Activated CD4-positive, alpha-beta T cell treated with anti-CD3 and anti-CD28 coated beads, Interleukin-2, amount 50 U/mL, for 24 hours (primary cell): ENCODE results near the gene C22orf42.
"Not testable (repeated sequence)": the region's sequence is repeated elsewhere in the genome, so short reads cannot be mapped to it uniquely, and the experiment has no call there.

ENCODE experiments used
- DNase-seq, 2 donors: peaks; one replicate each; pipeline ENCODE4 v3.0.0-alpha.2; 2020; ENCODE audit warnings: low read depth in 1 of 2, low spot score in 1 of 2

C22orf42 gene

GRCh38 chr22:32136881-32137280, 22.2 kb downstream of the C22orf42 start:
- not testable (repeated sequence) for DNase-seq

GRCh38 chr22:32135958-32136357, 23.1 kb downstream of the C22orf42 start:
- not testable (repeated sequence) for DNase-seq

GRCh38 chr22:32134796-32135195, 24.3 kb downstream of the C22orf42 start:
- DNase-seq: not testable (repeated sequence)

GRCh38 chr22:32132783-32133182, 26.3 kb downstream of the C22orf42 start:
- no peak for DNase-seq

- no peak for DNase-seq
Measured at GRCh38 chr22:32132126-32132525, 27.0 kb downstream of the C22orf42 start.

GRCh38 chr22:32130464-32130863, 28.6 kb downstream of the C22orf42 start:
- DNase-seq: no peak

GRCh38 chr22:32127904-32128303, 31.2 kb downstream of the C22orf42 start:
- no peak for DNase-seq

- DNase-seq: no peak
Measured at GRCh38 chr22:32123657-32124056, 35.4 kb downstream of the C22orf42 start.

GRCh38 chr22:32122899-32123298, 36.2 kb downstream of the C22orf42 start:
- DNase-seq: no peak

- no peak for DNase-seq
Measured at GRCh38 chr22:32120603-32121002, 38.5 kb downstream of the C22orf42 start.

GRCh38 chr22:32119568-32120235, 39.4 kb downstream of the C22orf42 start:
- no peak for DNase-seq

GRCh38 chr22:32112380-32112779, 46.7 kb downstream of the C22orf42 start:
- no peak for DNase-seq

- no peak for DNase-seq
Measured at GRCh38 chr22:32106930-32107329, 52.2 kb downstream of the C22orf42 start.

- no peak for DNase-seq
Measured at GRCh38 chr22:32103658-32104315, 55.3 kb downstream of the C22orf42 start.

- DNase-seq: no peak
Measured at GRCh38 chr22:32100711-32101110, 58.4 kb downstream of the C22orf42 start.
